Thoracic aorta (tissue), 2 donors: ENCODE data around the gene ALOX12B. TPM values are rescaled to one million over a fixed set of nuclear protein-coding genes. Genes with fewer than 3 reads are reported as not detected.

ENCODE experiments used
- ATAC-seq: fragments of 150-250 bp; one replicate; pipeline ENCODE4 v1.8.0; 2017; ENCODE audit warnings: low read depth; ENCODE audit not compliant: insufficient number of reproducible peaks, low FRiP score
- DNase-seq: peaks from one replicate; pipeline ENCODE4 v3.0.0-alpha.2; 2020; ENCODE audit warnings: low spot score
- H3K27ac ChIP-seq, 2 donors: fragments of 200-600 bp; sonication (generic); 1 replicate in 1 of 2; 2 replicates in 1 of 2; pipeline ENCODE4 v1.5.1; 2016; ENCODE audit warnings: mild to moderate bottlenecking in 2 of 2, moderate library complexity in 2 of 2
- H3K27me3 ChIP-seq: fragments of 200-600 bp; sonication (generic); replicated peaks from 2 replicates; pipeline ENCODE4 v1.6.0; 2016; ENCODE audit warnings: mild to moderate bottlenecking; ENCODE audit not compliant: insufficient read depth
- H3K36me3 ChIP-seq: fragments of 200-600 bp; sonication (generic); one replicate; pipeline ENCODE4 v1.5.1; 2016
- H3K4me1 ChIP-seq, 2 donors: fragments of 200-600 bp; sonication (generic); 1 replicate in 1 of 2; 2 replicates in 1 of 2; pipeline versions ENCODE4 v1.5.1 to v1.6.0; 2016; ENCODE audit warnings: low read depth in 2 of 2, mild to moderate bottlenecking in 1 of 2; ENCODE audit not compliant: control insufficient read depth in 1 of 2
- H3K4me3 ChIP-seq: fragments of 200-600 bp; sonication (generic); 2 replicates; pipeline ENCODE4 v1.5.1; 2016; ENCODE audit warnings: mild to moderate bottlenecking
- H3K9me3 ChIP-seq: fragments of 200-600 bp; sonication (generic); 2 replicates; pipeline ENCODE4 v1.5.1; 2016
- total RNA-seq, 2 donors: library from RNA; depleted of rRNA; stranded (reverse); fragments of >200 nt; gene quantifications; one replicate each; pipeline versions ENCODE4 v1.1.0 to v1.2.3, GENCODE V29; 2016
- TF ChIP-seq, protein P1 (sequence below): fragments of 200-600 bp; sonication (generic); IDR thresholded peaks from one replicate; pipeline ENCODE4 v1.5.1; 2019; ENCODE audit warnings: antibody characterized with exemption

ALOX12B gene
- total RNA-seq, 2 donors from 2014 or later, result not detected

DNA sequence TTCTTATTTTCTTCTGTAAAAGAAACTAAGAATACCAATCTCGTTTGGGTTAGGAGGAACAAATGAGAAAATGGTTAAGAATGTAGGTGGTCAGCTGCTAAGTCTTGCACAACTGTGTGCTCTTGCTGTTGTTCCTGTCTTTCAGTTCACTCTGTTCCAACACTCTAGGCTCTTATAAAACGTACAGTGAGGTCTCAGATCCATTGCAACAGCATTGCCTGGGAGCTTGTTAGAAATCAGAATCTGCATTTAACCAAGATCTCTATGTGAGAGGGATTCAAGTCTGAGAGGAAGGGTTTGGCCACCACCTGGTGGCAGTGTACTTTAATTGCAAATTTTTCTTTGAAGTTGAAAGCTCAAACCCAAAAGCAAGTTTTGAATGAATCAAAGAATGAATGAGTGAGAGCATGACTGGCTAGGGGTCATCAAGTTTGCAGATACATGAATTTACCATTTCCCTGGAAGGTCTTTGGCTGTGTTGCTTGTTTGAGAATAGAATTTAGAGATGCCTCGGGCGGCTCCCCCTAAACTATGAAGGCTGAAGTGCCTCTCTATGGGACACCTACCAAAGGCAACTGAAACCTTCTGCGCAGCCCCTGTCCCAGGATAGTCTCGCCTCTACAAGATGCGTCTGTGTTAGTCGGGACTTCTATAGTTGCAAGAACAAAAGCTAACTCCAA is 46.1 kb downstream of the ALOX12B start:
- Histone ChIP-seq H3K36me3 (no peaks in the 10 kb centered on the region), H3K4me3 (no peak overlapping the region), H3K27ac (peak overlapping the region in 1 of 2 donors; percentile 28), H3K4me1 (no peaks in the 10 kb centered on the region), H3K9me3 (no peaks in the 10 kb centered on the region), H3K27me3 (no peaks in the 10 kb centered on the region)
- TF ChIP-seq, protein P1, sequence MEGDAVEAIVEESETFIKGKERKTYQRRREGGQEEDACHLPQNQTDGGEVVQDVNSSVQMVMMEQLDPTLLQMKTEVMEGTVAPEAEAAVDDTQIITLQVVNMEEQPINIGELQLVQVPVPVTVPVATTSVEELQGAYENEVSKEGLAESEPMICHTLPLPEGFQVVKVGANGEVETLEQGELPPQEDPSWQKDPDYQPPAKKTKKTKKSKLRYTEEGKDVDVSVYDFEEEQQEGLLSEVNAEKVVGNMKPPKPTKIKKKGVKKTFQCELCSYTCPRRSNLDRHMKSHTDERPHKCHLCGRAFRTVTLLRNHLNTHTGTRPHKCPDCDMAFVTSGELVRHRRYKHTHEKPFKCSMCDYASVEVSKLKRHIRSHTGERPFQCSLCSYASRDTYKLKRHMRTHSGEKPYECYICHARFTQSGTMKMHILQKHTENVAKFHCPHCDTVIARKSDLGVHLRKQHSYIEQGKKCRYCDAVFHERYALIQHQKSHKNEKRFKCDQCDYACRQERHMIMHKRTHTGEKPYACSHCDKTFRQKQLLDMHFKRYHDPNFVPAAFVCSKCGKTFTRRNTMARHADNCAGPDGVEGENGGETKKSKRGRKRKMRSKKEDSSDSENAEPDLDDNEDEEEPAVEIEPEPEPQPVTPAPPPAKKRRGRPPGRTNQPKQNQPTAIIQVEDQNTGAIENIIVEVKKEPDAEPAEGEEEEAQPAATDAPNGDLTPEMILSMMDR, result no peak
- DNase-seq (no peak), ATAC-seq (no peak)

DNA sequence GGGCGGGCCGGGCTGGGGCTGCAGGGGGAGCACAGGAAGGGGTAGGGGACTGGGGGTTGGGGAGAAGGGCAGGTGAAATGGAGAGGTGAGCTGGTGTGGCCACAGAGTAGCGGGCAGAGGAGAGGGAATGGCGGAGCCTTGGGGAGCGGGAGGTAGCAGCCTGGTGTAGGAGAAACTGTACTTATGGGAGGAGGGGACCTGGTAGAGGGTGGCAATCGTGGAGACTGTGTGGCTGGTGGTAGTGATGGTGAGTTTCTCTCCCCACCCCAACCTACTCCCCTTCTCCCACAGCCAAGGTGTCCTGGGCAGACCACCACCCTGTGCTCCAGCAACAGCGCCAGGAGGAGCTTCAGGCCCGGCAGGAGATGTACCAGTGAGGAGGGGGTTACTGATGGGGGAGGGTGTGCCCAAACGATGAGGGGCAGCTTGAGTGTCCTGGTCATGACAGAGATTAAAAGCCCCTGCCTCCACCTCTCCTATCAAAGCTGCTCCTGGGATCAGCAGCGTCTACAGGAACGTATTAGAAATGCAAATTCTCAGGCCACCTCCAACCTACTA is 47.8 kb downstream of the ALOX12B start:
- no peaks in the 10 kb centered on the region for H3K4me1 ChIP-seq
- H3K27me3 ChIP-seq, result no peaks in the 10 kb centered on the region
- DNase-seq (no peak), ATAC-seq (no peak)
- H3K27ac ChIP-seq, result no peak overlapping the region
- peak overlapping the region; percentile 6 for H3K4me3 ChIP-seq
- H3K36me3 ChIP-seq, result no peaks in the 10 kb centered on the region
- TF ChIP-seq, protein P1, result no peak
- H3K9me3 ChIP-seq, result no peaks in the 10 kb centered on the region

DNA sequence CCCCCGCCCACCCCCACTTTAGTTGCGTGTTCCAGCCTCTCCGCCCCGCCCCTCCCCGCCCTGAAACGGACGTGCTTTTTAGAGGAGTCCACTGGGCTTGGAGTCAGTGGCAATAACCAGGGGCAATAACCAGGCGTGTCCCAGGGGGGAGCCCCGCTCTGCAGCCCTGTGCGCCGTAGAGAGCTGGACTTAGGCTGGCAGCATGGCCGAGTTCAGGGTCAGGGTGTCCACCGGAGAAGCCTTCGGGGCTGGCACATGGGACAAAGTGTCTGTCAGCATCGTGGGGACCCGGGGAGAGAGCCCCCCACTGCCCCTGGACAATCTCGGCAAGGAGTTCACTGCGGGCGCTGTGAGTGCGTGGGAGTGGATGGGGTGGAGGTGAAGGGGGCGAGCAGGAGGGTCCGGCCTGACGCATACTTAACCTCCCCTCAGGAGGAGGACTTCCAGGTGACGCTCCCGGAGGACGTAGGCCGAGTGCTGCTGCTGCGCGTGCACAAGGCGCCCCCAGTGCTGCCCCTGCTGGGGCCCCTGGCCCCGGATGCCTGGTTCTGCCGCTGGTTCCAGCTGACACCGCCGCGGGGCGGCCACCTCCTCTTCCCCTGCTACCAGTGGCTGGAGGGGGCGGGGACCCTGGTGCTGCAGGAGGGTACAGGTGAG is 48.4 kb downstream of the ALOX12B start, which contains the start of gene ALOX15B:
ALOX15B (plus strand) TSS at position 106 of the 657 bp plus-strand sequence; CDS start at position 203, 97 bp downstream.
- H3K27me3 ChIP-seq, result no peaks in the 10 kb centered on the region
- no peaks in the 10 kb centered on the region for H3K36me3 ChIP-seq
- no peak for ATAC-seq
- no peaks in the 10 kb centered on the region for H3K4me1 ChIP-seq
- no peak within 1 kb of the TSS for H3K27ac ChIP-seq
- H3K9me3 ChIP-seq, result no peaks in the 10 kb centered on the region
- peak within 1 kb of the TSS; percentile 6 for H3K4me3 ChIP-seq
- TF ChIP-seq, protein P1, result no peak
- no peak for DNase-seq

DNA sequence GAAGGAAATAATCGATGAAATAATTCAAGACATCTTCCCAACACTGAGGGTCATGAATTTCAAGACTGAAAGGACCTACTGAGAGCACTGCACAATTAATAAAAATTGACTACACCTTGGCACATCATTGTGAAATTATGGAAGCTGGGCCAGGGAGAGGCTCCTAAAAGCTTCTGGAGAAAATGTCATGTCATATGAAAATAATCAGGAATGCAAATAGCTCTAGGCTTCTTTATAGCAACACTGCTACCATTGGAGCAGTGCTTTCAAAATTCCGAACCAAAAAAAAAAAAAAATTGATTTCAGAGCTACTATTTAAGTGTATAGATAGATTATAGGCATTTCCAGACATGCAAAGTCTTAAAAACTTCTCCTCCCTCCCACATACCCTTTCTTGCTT is 55.1 kb downstream of the ALOX12B start:
- TF ChIP-seq, protein P1, result no peak
- no peaks in the 10 kb centered on the region for H3K9me3 ChIP-seq
- no peak overlapping the region for H3K4me3 ChIP-seq
- no peaks in the 10 kb centered on the region for H3K4me1 ChIP-seq
- H3K27me3 ChIP-seq, result no peaks in the 10 kb centered on the region
- no peaks in the 10 kb centered on the region for H3K36me3 ChIP-seq
- ATAC-seq (no peak), DNase-seq (no peak)
- no peak overlapping the region for H3K27ac ChIP-seq

DNA sequence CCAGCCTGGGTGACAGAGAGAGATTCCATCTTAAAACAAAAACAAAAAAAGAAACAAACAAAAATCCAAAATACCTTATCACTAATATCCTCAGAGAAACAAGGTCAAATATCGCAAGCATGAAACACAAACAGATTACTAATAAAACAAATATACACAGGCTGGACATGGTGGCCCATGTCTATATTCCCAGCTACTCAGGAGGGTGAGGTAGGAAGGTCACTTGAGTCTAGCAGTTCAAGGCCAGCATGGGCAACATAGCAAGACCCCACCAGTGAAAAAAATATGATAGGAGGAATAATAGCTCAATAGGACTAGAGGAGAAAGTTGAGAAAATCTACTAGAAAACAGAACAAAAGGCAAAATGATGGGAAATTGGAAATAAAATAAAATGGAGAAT is 55.6 kb downstream of the ALOX12B start:
- Histone ChIP-seq H3K4me1 (no peaks in the 10 kb centered on the region), H3K27me3 (no peaks in the 10 kb centered on the region), H3K27ac (no peak overlapping the region), H3K36me3 (no peaks in the 10 kb centered on the region), H3K9me3 (no peaks in the 10 kb centered on the region), H3K4me3 (no peak overlapping the region)
- ATAC-seq (no peak), DNase-seq (no peak)
- TF ChIP-seq, protein P1, result no peak
